Heart left ventricle (tissue), 16 donors: Measurements from ENCODE around the gene DCLK1. TPM values are rescaled to one million over a fixed set of nuclear protein-coding genes. Genes with fewer than 3 reads are reported as not detected.

ENCODE experiments used
- ATAC-seq, 4 donors: fragments of 200-7000 bp; cut with Tn5 transposase; one replicate each; pipeline ENCODE4 v1.9.1; 2020 to 2022; ENCODE audit warnings: moderate library complexity in 4 of 4, mild to moderate bottlenecking in 3 of 4, moderate number of reproducible peaks in 1 of 4
- DNase-seq, 5 donors: peaks; one replicate each; pipeline ENCODE4 v3.0.0-alpha.2; 2020
- H3K27ac ChIP-seq, 12 donors: fragments of 200-600 bp; sonication (generic) in 4 of 12; one replicate each; pipeline versions ENCODE4 v1.5.0 to v1.8.0; 2016 to 2022; ENCODE audit warnings: mild to moderate bottlenecking in 2 of 12
- H3K27me3 ChIP-seq, 9 donors: fragments of 200-600 bp; sonication (generic) in 2 of 9; one replicate each; pipeline versions ENCODE4 v1.5.1 to v1.8.0; 2016 to 2022; ENCODE audit warnings: mild to moderate bottlenecking in 3 of 9
- H3K36me3 ChIP-seq, 9 donors: fragments of 200-600 bp; sonication (generic) in 2 of 9; one replicate each; pipeline versions ENCODE4 v1.5.0 to v1.8.0; 2018 to 2022; ENCODE audit warnings: mild to moderate bottlenecking in 2 of 9
- H3K4me1 ChIP-seq, 12 donors: fragments of 200-600 bp; sonication (generic) in 4 of 12; one replicate each; pipeline versions ENCODE4 v1.5.0 to v1.8.0; 2016 to 2022; ENCODE audit warnings: mild to moderate bottlenecking in 3 of 12
- H3K4me3 ChIP-seq, 12 donors: fragments of 200-600 bp; sonication (generic) in 4 of 12; one replicate each; pipeline versions ENCODE4 v1.5.0 to v1.8.0; 2017 to 2022; ENCODE audit warnings: mild to moderate bottlenecking in 9 of 12, moderate library complexity in 4 of 12
- H3K9me3 ChIP-seq, 12 donors: fragments of 200-600 bp; sonication (generic) in 4 of 12; one replicate each; pipeline versions ENCODE4 v1.5.0 to v1.8.0; 2016 to 2022; ENCODE audit warnings: mild to moderate bottlenecking in 1 of 12
- CTCF ChIP-seq, 12 donors: fragments of 200-600 bp; sonication (generic) in 4 of 12; IDR thresholded peaks; one replicate each; pipeline versions ENCODE4 v1.5.0 to v1.8.0; 2018 to 2022; ENCODE audit warnings: antibody characterized with exemption in 12 of 12, mild to moderate bottlenecking in 5 of 12
- POLR2A ChIP-seq, 2 donors: fragments of 450-650 bp; IDR thresholded peaks; one replicate each; pipeline ENCODE4 v1.6.1; 2017; ENCODE audit warnings: antibody characterized with exemption in 2 of 2, mild to moderate bottlenecking in 2 of 2, moderate library complexity in 2 of 2
- WGBS, 4 donors: extraction: QIAGEN DNeasy Blood & Tissue Kit in 2 of 4; methylation state at CpG; one replicate each; pipeline versions ENCODE4 v1.1.5 to v1.1.7; 2013 to 2018; 5-methylcytosine and 5-hydroxymethylcytosine counted together
- intact Hi-C, 10 donors: fragments of 100-400 bp; cut with DNase I; formaldehyde crosslinking; loops; one replicate each; pipeline versions ENCODE4 v1.11.1 to v1.14.2; 2022
- polyA plus RNA-seq, 2 donors: library from polyadenylated mRNA; stranded (reverse); fragments of 200-250 nt; gene quantifications; one replicate each; pipeline ENCODE4 v1.2.3, GENCODE V29; 2013
- total RNA-seq, 9 donors: library from RNA; depleted of rRNA in 2 of 9; stranded (reverse); fragments of >200 nt in 2 of 9; fragmentation: NEBNext Ultra II Directional in 3 of 9; extraction: Animal tissue kit (Norgen Biotek cat#: 25700) in 3 of 9; gene quantifications; one replicate each; pipeline versions ENCODE4 v1.1.0 to v1.2.4, GENCODE V29; 2016 to 2023
- donor health status: ischemic (EF 13 %, LVEDD 7.1; RV severe dilation, severe dysfunction).
- donor health status: healthy with polysubstance abuse.
- donor health status: DM: no; HTN: yes; CAD: no.
- donor health status: DM: no; HTN: no; CAD: no.
- donor health status: ischemic (EF 25% LVEDD 6.9; RV normal size, moderate dysfunction).
- donor health status: ischemic (EF 25% LVEDD 5.7; RV mildly dilated, moderate dysfunction).
- donor health status: healthy.
- donor health status: DM: yes; HTN: yes; CAD: no.
- donor health status: ischemic (EF 35%, LVEDD 5.7; RV mildly dilated, moderate dysfunction).
- donor health status: nonischemic (EF 11% LVEDD 7.7; RV severe dilation, severe dysfunction).
- donor health status: DM: yes; HTN: yes; CAD: no.
- donor health status: PGD.
- donor health status: ischemic (EF 29% LVEDD 5.4; RV normal size, mild dysfunction).
- donor health status: nonischemic (EF 23%, LVEDD 6.1; RV moderate dilation, normal function).

The DCLK1 gene
- total and polyA plus RNA-seq, 11 donors = 3.4 to 15.9 (median 11.2) TPM

- Histone ChIP-seq H3K9me3 (no peaks in the 10 kb centered on the region), H3K4me1 (peaks cover 0 to 12% (median 0%) of the 10 kb centered on the region in 12 donors), H3K36me3 (no peaks in the 10 kb centered on the region), H3K4me3 (no peak overlapping the region), H3K27me3 (no peaks in the 10 kb centered on the region), H3K27ac (no peak overlapping the region)
- TF ChIP-seq POLR2A (IDR thresholded peaks at IDR 0.05) = no peak
- no peak for TF ChIP-seq CTCF (IDR thresholded peaks at IDR 0.05)
- DNase-seq = no peak
- WGBS, 4 donors = 72 to 79% (median 76%) methylated on average over 1 of the region's 1 CpG
- ATAC-seq = no peak
- intact Hi-C loops = no loop called here
Observed at GRCh38 chr13:36051082-36051481, 80.1 kb downstream of the DCLK1 start.

GRCh38 chr13:36046672-36047071 lies 84.5 kb downstream of the DCLK1 start:
- TF ChIP-seq POLR2A (IDR thresholded peaks at IDR 0.05) = no peak
- no peak for TF ChIP-seq CTCF (IDR thresholded peaks at IDR 0.05)
- Histone ChIP-seq H3K4me3 (no peak overlapping the region), H3K36me3 (no peaks in the 10 kb centered on the region), H3K4me1 (peaks cover 0 to 12% (median 0%) of the 10 kb centered on the region in 12 donors), H3K27me3 (no peaks in the 10 kb centered on the region), H3K27ac (no peak overlapping the region), H3K9me3 (no peaks in the 10 kb centered on the region)
- WGBS, 4 donors = 61 to 73% (median 67%) methylated on average over 3 of the region's 3 CpGs
- no peak for ATAC-seq
- intact Hi-C loops = no loop called here
- no peak for DNase-seq

- intact Hi-C loops = no loop called here
- Histone ChIP-seq H3K27ac (no peak overlapping the region), H3K27me3 (no peaks in the 10 kb centered on the region), H3K4me1 (peaks cover 0 to 7% (median 0%) of the 10 kb centered on the region in 12 donors), H3K4me3 (no peak overlapping the region), H3K9me3 (peaks cover 0 to 3% (median 0%) of the 10 kb centered on the region in 12 donors), H3K36me3 (no peaks in the 10 kb centered on the region)
- DNase-seq = no peak
- 83 to 91% (median 85%) methylated on average over 4 of the region's 4 CpGs for WGBS, 4 donors
- no peak for ATAC-seq
- TF ChIP-seq CTCF (IDR thresholded peaks at IDR 0.05) = no peak
- TF ChIP-seq POLR2A (IDR thresholded peaks at IDR 0.05) = no peak
Observed at GRCh38 chr13:36038785-36039555, 92.2 kb downstream of the DCLK1 start.

- intact Hi-C loops = no loop called here
- Histone ChIP-seq H3K27ac (no peak overlapping the region), H3K4me1 (peaks cover 0 to 20% (median 3%) of the 10 kb centered on the region in 12 donors), H3K9me3 (peaks cover 0 to 3% (median 0%) of the 10 kb centered on the region in 12 donors), H3K36me3 (no peaks in the 10 kb centered on the region), H3K4me3 (no peak overlapping the region), H3K27me3 (no peaks in the 10 kb centered on the region)
- WGBS, 4 donors = 77 to 82% (median 80%) methylated on average over 4 of the region's 4 CpGs
- TF ChIP-seq CTCF (IDR thresholded peaks at IDR 0.05) (no peak), POLR2A (IDR thresholded peaks at IDR 0.05) (no peak)
- ATAC-seq = no peak
- no peak for DNase-seq
Observed at GRCh38 chr13:36033035-36033434, 98.1 kb downstream of the DCLK1 start.
